Measurements from ENCODE around the gene CUX1. TPM values are rescaled to one million over a fixed set of nuclear protein-coding genes. Genes with fewer than 3 reads are reported as not detected.

The CUX1 gene
- total RNA-seq, 2 experiments from 2014 or later = 35.6 to 38.0 TPM

DNA sequence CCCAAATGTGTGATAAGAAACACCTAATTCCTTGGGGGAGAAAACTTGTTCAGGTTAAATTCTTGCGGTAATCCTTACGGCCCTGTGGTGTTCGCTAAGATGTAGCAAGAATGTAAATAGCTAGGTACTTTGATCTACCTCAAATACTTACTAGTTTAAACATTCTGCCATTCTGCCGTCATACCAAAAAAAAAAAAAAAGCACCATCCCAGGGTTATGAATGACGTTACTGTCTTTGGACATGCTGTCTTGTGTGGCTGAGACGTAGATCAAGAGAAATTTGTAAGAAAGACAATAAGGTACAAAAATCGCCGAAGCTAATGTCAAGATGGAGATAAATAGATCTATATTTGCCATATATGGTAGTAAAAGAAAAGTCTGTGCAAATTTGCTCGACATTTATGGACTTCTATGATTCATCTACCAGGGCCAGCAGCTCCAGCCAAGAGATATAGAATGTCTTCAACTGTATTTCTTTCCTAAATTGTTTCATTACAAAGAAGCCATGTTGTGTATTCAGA is 195.6 kb downstream of the CUX1 start:
- Mint-ChIP-seq H3K4me1 (ENCODE audit: low read depth) (no peaks in the 10 kb centered on the region), H3K9me3 (no peaks in the 10 kb centered on the region), H3K36me3 (ENCODE audit: low read depth) (no peaks in the 10 kb centered on the region), H3K27me3 (no peaks in the 10 kb centered on the region), H3K27ac (no peak overlapping the region), H3K4me3 (no peak overlapping the region)
- Histone ChIP-seq H3K4me1 (ENCODE audit: insufficient read depth, low read length) (no peaks in the 10 kb centered on the region), H3K9me3 (ENCODE audit: control insufficient read depth in 1 of 2, insufficient read depth in 1 of 2, low read length in 2 of 2) (no peaks in the 10 kb centered on the region), H3K4me3 (ENCODE audit: low read length) (no peak overlapping the region), H3K27ac (ENCODE audit: low read depth in 1 of 2, low read length in 2 of 2) (no peak overlapping the region), H3K27me3 (ENCODE audit: control insufficient read depth in 1 of 2, insufficient read depth in 2 of 2, low read length in 2 of 2) (no peaks in the 10 kb centered on the region), H3K36me3 (ENCODE audit: insufficient read depth, low read length) (peaks cover 5% of the 10 kb centered on the region)
- POLR2A ChIA-PET = no interaction called here
- intact Hi-C loops (cut with DNase I, micrococcal nuclease) = no loop called here
- TF ChIP-seq, protein P1, sequence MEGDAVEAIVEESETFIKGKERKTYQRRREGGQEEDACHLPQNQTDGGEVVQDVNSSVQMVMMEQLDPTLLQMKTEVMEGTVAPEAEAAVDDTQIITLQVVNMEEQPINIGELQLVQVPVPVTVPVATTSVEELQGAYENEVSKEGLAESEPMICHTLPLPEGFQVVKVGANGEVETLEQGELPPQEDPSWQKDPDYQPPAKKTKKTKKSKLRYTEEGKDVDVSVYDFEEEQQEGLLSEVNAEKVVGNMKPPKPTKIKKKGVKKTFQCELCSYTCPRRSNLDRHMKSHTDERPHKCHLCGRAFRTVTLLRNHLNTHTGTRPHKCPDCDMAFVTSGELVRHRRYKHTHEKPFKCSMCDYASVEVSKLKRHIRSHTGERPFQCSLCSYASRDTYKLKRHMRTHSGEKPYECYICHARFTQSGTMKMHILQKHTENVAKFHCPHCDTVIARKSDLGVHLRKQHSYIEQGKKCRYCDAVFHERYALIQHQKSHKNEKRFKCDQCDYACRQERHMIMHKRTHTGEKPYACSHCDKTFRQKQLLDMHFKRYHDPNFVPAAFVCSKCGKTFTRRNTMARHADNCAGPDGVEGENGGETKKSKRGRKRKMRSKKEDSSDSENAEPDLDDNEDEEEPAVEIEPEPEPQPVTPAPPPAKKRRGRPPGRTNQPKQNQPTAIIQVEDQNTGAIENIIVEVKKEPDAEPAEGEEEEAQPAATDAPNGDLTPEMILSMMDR (IDR thresholded peaks at IDR 0.05) = no peak
- DNase-seq = no peak
- ATAC-seq (ENCODE audit: poor library complexity) = no peak
- CTCF ChIA-PET = interaction anchor here (1.2 kb wide), 1 partner anchor 32 kb away, joined by 5 read pairs; no protein-coding TSS in a partner anchor

DNA sequence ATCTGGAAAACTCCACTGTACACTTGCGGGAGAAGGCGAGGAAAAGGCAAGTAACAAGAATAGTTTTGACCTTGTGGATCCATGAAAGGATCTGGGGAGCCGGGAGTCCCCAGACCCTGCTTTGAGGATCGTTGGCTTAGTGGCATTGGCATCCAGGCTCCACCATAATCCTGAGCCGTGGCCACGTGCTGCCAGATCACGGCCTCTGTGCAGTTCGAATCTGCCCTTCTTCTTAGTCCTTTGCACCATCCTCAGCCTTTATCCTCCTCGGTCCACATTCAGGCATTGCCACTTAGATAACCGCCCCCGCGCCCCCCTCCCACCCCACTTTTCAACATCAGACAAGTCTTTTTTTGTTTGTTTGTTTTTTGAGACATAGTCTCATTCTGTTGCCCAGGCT is 201.4 kb downstream of the CUX1 start:
- intact Hi-C loops (cut with DNase I, micrococcal nuclease) = no loop called here
- Histone ChIP-seq H3K36me3 (ENCODE audit: insufficient read depth, low read length) (no peaks in the 10 kb centered on the region), H3K27me3 (ENCODE audit: control insufficient read depth in 1 of 2, insufficient read depth in 2 of 2, low read length in 2 of 2) (no peaks in the 10 kb centered on the region), H3K4me1 (ENCODE audit: insufficient read depth, low read length) (no peaks in the 10 kb centered on the region), H3K27ac (ENCODE audit: low read depth in 1 of 2, low read length in 2 of 2) (no peak overlapping the region), H3K9me3 (ENCODE audit: control insufficient read depth in 1 of 2, insufficient read depth in 1 of 2, low read length in 2 of 2) (no peaks in the 10 kb centered on the region), H3K4me3 (ENCODE audit: low read length) (no peak overlapping the region)
- Mint-ChIP-seq H3K9me3 (no peaks in the 10 kb centered on the region), H3K27me3 (no peaks in the 10 kb centered on the region), H3K4me1 (ENCODE audit: low read depth) (no peaks in the 10 kb centered on the region), H3K36me3 (ENCODE audit: low read depth) (no peaks in the 10 kb centered on the region), H3K27ac (no peak overlapping the region), H3K4me3 (no peak overlapping the region)
- DNase-seq (no peak), ATAC-seq (ENCODE audit: poor library complexity) (no peak)
- ChIA-PET POLR2A (no interaction called here), CTCF (no interaction called here)
- TF ChIP-seq, protein P1 (IDR thresholded peaks at IDR 0.05) = no peak

DNA sequence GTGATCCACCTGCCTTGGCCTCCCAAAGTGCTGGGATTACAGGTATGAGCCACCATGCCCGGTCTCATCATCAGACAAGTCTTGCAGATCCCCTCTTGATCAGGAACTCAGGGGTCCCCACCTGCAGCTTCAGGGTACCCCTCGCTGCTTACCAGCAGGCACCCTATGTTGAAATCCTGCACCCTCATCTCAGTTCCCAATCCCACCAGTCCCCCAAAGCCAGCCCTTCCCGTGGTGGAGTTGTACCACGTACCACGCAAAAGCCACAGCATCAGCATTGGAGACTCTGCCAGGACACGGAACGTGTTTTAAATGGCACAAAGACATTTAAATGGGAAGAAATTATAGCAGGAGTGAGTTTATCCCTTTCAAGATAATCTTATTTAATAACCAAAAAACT is 202.0 kb downstream of the CUX1 start:
- ATAC-seq (ENCODE audit: poor library complexity) (no peak), DNase-seq (no peak)
- Histone ChIP-seq H3K27me3 (ENCODE audit: control insufficient read depth in 1 of 2, insufficient read depth in 2 of 2, low read length in 2 of 2) (no peaks in the 10 kb centered on the region), H3K36me3 (ENCODE audit: insufficient read depth, low read length) (no peaks in the 10 kb centered on the region), H3K4me3 (ENCODE audit: low read length) (no peak overlapping the region), H3K4me1 (ENCODE audit: insufficient read depth, low read length) (no peaks in the 10 kb centered on the region), H3K9me3 (ENCODE audit: control insufficient read depth in 1 of 2, insufficient read depth in 1 of 2, low read length in 2 of 2) (no peaks in the 10 kb centered on the region), H3K27ac (ENCODE audit: low read depth in 1 of 2, low read length in 2 of 2) (no peak overlapping the region)
- TF ChIP-seq, protein P1 (IDR thresholded peaks at IDR 0.05) = no peak
- ChIA-PET POLR2A (no interaction called here), CTCF (no interaction called here)
- no peaks in the 10 kb centered on the region for H3K9me3 Mint-ChIP-seq
- H3K4me3 Mint-ChIP-seq = no peak overlapping the region
- peaks cover 2% of the 10 kb centered on the region for H3K4me1 Mint-ChIP-seq (ENCODE audit: low read depth)
- no peak overlapping the region for H3K27ac Mint-ChIP-seq
- intact Hi-C loops (cut with DNase I, micrococcal nuclease) = no loop called here
- H3K36me3 Mint-ChIP-seq (ENCODE audit: low read depth) = no peaks in the 10 kb centered on the region
- H3K27me3 Mint-ChIP-seq = no peaks in the 10 kb centered on the region
